Gastroesophageal sphincter (tissue), 3 donors: Measurements from ENCODE around the gene TMEM120B.

Experiments used
- POLR2A ChIP-seq, 2 donors: fragments of 450-650 bp; IDR thresholded peaks; one replicate each; pipeline ENCODE4 v1.6.1; 2017; ENCODE audit warnings: antibody characterized with exemption in 2 of 2, mild to moderate bottlenecking in 2 of 2, moderate library complexity in 1 of 2
- POLR2AphosphoS5 ChIP-seq: sonication (generic); formaldehyde crosslinking; IDR thresholded peaks from one replicate; pipeline ENCODE4 v1.6.1; 2017; ENCODE audit warnings: antibody characterized with exemption
- TF ChIP-seq, protein P1 (sequence below), 4 experiments: fragments of 200-600 bp in 2 of 4; fragments of 450-650 bp in 2 of 4; sonication (generic) in 1 of 4; IDR thresholded peaks; one replicate each; pipeline ENCODE4 v1.5.1; 2017 to 2019; ENCODE audit warnings: antibody characterized with exemption in 4 of 4, mild to moderate bottlenecking in 2 of 4, moderate library complexity in 2 of 4

- TF ChIP-seq, protein P1, sequence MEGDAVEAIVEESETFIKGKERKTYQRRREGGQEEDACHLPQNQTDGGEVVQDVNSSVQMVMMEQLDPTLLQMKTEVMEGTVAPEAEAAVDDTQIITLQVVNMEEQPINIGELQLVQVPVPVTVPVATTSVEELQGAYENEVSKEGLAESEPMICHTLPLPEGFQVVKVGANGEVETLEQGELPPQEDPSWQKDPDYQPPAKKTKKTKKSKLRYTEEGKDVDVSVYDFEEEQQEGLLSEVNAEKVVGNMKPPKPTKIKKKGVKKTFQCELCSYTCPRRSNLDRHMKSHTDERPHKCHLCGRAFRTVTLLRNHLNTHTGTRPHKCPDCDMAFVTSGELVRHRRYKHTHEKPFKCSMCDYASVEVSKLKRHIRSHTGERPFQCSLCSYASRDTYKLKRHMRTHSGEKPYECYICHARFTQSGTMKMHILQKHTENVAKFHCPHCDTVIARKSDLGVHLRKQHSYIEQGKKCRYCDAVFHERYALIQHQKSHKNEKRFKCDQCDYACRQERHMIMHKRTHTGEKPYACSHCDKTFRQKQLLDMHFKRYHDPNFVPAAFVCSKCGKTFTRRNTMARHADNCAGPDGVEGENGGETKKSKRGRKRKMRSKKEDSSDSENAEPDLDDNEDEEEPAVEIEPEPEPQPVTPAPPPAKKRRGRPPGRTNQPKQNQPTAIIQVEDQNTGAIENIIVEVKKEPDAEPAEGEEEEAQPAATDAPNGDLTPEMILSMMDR (IDR thresholded peaks at IDR 0.05), result no peak
- TF ChIP-seq POLR2A (IDR thresholded peaks at IDR 0.05), result no peak
- TF ChIP-seq POLR2AphosphoS5, result no peak
Measured at GRCh38 chr12:121751034-121751433, 38.5 kb downstream of the TMEM120B start.
